ENCODE data around the gene VPS72.

Gene VPS72

DNA sequence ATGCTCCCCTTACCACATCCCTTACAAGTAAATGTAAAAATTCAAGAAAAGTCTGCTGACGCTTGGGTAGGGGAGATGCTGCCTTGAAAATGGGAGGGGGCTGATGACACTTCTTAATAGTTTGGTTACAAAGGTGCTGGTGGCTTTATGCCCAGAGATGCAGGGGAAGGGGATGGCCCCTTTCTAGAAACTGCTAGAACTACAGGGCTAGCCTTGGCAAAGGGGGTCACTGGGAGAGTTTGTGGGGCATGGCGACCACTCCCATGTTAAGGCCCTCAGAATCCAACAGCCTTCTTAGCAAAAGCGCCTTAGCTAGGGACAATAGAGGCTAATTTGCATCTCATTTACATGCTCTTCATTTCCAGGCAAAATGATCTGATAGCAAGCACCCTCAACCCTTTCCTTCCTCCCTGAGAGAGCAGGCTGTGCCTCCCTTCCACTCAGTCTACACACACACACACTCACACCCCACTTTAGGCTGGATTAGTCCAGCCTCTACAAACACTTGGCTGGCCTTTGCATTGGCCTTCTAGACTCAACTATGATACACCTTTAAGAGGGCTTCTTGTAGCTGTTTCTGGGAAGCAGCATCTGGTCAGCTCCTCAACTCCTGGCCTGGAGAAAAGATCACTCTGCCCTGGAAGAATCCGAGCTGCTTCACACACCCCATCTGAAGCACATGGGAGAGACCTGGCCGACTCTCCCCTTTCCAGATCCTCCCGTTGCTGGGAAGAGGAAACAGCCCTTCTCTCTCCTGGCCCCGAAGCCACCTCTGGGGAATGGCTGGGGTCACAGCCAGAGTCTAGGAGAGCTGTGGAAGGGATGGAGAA lies 45.3 kb downstream of the VPS72 start:
- Histone ChIP-seq H3K4me1 (ENCODE audit: control insufficient read depth, insufficient read depth, low read length) (peaks cover 53% of the 10 kb centered on the region), H3K27ac (ENCODE audit: low read length) (peak overlapping the region; percentile 46), H3K4me3 (ENCODE audit: low read length in 2 of 2) (peak overlapping the region; percentile 71 to 88), H3K9me3 (ENCODE audit: control insufficient read depth in 2 of 2, low read length in 2 of 2) (no peaks in the 10 kb centered on the region), H3K36me3 (ENCODE audit: control insufficient read depth in 2 of 2, insufficient read depth in 2 of 2, low read length in 2 of 2) (peaks cover 0 to 3% of the 10 kb centered on the region in 2 donors), H3K9ac (ENCODE audit: low read length in 2 of 2) (peak overlapping the region; percentile 66 to 85), H3K27me3 (ENCODE audit: control insufficient read depth in 1 of 2, insufficient read depth in 2 of 2, low read length in 2 of 2) (no peaks in the 10 kb centered on the region)

DNA sequence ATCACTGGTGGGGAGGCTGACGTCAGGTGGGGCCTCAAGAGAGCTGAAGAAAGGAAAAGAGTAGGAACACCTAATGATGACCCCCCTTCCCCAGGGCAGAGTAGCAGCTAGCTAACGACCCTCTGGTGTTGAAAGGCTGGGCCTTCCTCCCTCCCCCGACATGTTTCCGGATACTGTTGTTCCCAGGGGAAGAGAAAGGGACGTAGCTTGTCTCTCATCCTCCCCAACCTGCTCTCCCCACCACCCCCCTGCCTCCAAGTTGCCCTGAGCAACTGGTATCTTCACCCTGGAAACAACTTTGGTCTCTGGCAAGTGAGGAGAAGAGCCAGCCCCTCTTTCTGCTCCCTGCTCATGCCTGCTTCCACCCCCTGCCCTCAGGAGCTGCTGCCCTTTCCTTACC lies 46.0 kb downstream of the VPS72 start:
- peaks cover 53% of the 10 kb centered on the region for H3K4me1 ChIP-seq (ENCODE audit: control insufficient read depth, insufficient read depth, low read length)
- H3K27me3 ChIP-seq (ENCODE audit: control insufficient read depth in 1 of 2, insufficient read depth in 2 of 2, low read length in 2 of 2) = no peaks in the 10 kb centered on the region
- no peak overlapping the region for H3K9ac ChIP-seq (ENCODE audit: low read length in 2 of 2)
- peak overlapping the region in 1 of 2 donors; percentile 88 for H3K4me3 ChIP-seq (ENCODE audit: low read length in 2 of 2)
- H3K9me3 ChIP-seq (ENCODE audit: control insufficient read depth in 2 of 2, low read length in 2 of 2) = no peaks in the 10 kb centered on the region
- peaks cover 0 to 8% of the 10 kb centered on the region in 2 donors for H3K36me3 ChIP-seq (ENCODE audit: control insufficient read depth in 2 of 2, insufficient read depth in 2 of 2, low read length in 2 of 2)
- H3K27ac ChIP-seq (ENCODE audit: low read length) = peak overlapping the region; percentile 46

DNA sequence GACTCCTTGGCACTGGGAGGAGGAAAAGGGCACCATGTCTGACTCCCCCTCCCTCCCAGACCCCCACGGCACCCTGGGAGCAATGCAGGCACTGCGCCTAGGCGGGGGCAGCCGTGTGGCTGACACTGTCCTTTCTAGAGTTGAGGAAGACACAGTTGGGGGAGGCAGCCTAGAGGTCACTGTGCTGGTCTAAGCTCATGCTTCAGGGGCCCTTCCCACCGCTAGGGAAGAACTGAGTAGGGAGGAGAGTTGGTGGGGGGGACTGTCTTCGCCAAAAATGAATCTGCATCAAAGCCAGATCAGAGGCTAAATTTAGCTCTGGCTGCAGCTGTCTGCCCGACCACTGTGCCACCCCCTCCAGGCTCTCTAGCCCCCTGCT lies 47.0 kb downstream of the VPS72 start:
- Histone ChIP-seq H3K9ac (ENCODE audit: low read length in 2 of 2) (peak overlapping the region in 1 of 2 donors; percentile 36), H3K36me3 (ENCODE audit: control insufficient read depth in 2 of 2, insufficient read depth in 2 of 2, low read length in 2 of 2) (peaks cover 2 to 8% of the 10 kb centered on the region in 2 donors), H3K4me3 (ENCODE audit: low read length in 2 of 2) (peak overlapping the region in 1 of 2 donors; percentile 88), H3K4me1 (ENCODE audit: control insufficient read depth, insufficient read depth, low read length) (peaks cover 53% of the 10 kb centered on the region), H3K27me3 (ENCODE audit: control insufficient read depth in 1 of 2, insufficient read depth in 2 of 2, low read length in 2 of 2) (no peaks in the 10 kb centered on the region), H3K27ac (ENCODE audit: low read length) (peak overlapping the region; percentile 46), H3K9me3 (ENCODE audit: control insufficient read depth in 2 of 2, low read length in 2 of 2) (no peaks in the 10 kb centered on the region)

DNA sequence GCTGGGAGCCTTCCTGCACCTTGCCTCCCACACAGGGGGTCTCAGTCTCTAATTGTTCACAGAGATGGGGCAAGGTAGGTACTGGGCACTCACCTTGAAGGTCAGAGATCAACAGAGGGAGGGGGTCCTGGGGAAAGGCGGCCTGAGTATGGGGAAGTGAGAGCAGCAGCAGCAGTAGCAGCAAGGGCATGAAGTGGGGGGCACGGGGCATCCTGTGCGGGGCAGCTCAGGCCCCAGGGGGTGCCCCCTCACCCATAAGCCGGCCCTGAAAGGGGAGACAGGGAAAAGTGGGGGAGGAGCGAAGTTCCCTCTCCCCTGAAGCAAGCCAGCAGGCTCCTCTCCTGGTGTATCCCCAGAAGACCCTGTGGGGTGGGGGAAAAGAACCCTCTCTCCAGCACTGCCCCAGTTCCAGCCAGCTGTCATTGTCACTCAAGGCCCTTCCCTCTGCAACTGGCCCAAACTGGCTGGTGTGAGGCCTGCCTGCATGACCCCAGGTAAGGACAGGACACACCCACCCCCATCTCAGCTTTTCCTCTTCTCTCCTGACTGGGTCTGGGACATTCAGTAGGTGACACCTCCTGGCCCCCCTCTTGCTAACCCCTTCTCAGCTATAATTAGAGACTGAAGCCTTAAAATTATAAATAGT lies 47.5 kb downstream of the VPS72 start:
- H3K36me3 ChIP-seq (ENCODE audit: control insufficient read depth in 2 of 2, insufficient read depth in 2 of 2, low read length in 2 of 2) = peaks cover 4 to 10% of the 10 kb centered on the region in 2 donors
- no peaks in the 10 kb centered on the region for H3K27me3 ChIP-seq (ENCODE audit: control insufficient read depth in 1 of 2, insufficient read depth in 2 of 2, low read length in 2 of 2)
- H3K4me3 ChIP-seq (ENCODE audit: low read length in 2 of 2) = no peak overlapping the region
- H3K9me3 ChIP-seq (ENCODE audit: control insufficient read depth in 2 of 2, low read length in 2 of 2) = no peaks in the 10 kb centered on the region
- H3K4me1 ChIP-seq (ENCODE audit: control insufficient read depth, insufficient read depth, low read length) = peaks cover 48% of the 10 kb centered on the region
- H3K9ac ChIP-seq (ENCODE audit: low read length in 2 of 2) = no peak overlapping the region
- H3K27ac ChIP-seq (ENCODE audit: low read length) = peak overlapping the region; percentile 46

DNA sequence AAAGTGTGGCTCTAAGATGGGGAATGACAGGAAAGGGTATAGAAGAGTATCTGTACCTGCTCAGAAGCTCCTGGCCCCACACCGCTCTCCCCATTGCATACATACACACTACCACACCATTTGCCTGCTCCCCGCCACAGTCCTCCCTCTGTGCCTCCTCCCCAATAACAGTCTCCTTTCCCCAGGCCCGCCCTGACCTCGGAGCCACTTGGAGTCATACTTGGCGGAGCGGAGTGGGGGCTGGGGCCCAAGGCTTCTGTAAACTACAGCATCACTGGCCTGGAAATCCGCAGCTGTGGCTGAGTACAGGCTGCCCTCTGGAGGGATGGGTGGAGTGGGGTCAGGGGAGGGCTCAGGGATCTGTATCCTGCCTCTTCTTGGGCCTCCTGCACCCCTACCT lies 52.2 kb downstream of the VPS72 start:
- Histone ChIP-seq H3K36me3 (ENCODE audit: control insufficient read depth in 2 of 2, insufficient read depth in 2 of 2, low read length in 2 of 2) (peaks cover 20 to 28% of the 10 kb centered on the region in 2 donors), H3K9me3 (ENCODE audit: control insufficient read depth in 2 of 2, low read length in 2 of 2) (no peaks in the 10 kb centered on the region), H3K4me3 (ENCODE audit: low read length in 2 of 2) (no peak overlapping the region), H3K27me3 (ENCODE audit: control insufficient read depth in 1 of 2, insufficient read depth in 2 of 2, low read length in 2 of 2) (no peaks in the 10 kb centered on the region), H3K9ac (ENCODE audit: low read length in 2 of 2) (no peak overlapping the region), H3K27ac (ENCODE audit: low read length) (no peak overlapping the region), H3K4me1 (ENCODE audit: control insufficient read depth, insufficient read depth, low read length) (peaks cover 8% of the 10 kb centered on the region)

DNA sequence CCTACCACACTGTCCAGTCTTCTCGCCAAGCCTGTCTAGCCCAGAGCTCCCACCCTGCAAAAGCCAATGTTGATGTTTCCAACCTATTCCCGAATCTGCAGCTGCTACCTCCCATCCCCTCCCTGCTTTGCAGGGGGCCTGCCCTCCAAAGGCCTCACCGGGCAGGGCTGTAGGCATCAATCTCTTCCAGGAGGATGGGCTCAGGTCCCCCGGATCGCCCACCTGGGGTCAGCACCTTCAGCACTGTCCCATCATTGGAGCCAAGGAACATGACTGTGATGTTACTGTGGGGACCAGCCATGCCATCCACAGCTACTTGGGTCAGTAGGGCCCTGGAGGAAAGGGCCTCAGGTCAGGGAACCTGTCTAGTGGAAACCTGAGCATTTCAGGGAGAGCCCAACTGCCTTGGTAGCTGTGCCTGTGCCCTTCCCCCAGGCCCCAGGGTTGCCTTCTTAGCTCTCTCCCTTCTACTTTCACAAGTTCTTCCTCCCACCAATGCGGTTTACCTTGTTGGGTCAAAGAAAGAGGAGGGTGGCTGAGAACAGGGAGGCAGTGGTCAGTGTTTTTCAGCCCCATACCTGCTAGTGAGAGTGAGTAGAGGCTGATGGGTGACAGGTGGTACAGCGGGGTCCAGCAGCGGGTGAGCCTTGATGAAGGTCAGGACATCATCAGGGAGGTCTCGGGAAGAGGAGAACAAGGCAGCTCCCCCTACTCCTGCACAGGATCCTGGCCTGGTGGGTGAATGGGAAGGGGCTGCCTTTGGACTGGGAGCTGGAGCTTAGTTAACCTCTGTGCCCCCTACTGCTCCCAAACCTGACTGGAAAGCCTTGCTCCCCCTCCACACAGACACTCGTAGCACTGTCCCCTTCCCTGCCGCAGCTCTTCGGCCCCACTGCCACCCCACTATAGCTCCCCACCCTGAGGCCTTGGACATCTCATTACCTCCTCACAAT lies 54.3 kb downstream of the VPS72 start:
- H3K9ac ChIP-seq (ENCODE audit: low read length in 2 of 2) = no peak overlapping the region
- H3K27me3 ChIP-seq (ENCODE audit: control insufficient read depth in 1 of 2, insufficient read depth in 2 of 2, low read length in 2 of 2) = no peaks in the 10 kb centered on the region
- peaks cover 20 to 28% of the 10 kb centered on the region in 2 donors for H3K36me3 ChIP-seq (ENCODE audit: control insufficient read depth in 2 of 2, insufficient read depth in 2 of 2, low read length in 2 of 2)
- no peaks in the 10 kb centered on the region for H3K9me3 ChIP-seq (ENCODE audit: control insufficient read depth in 2 of 2, low read length in 2 of 2)
- no peak overlapping the region for H3K27ac ChIP-seq (ENCODE audit: low read length)
- peaks cover 12% of the 10 kb centered on the region for H3K4me1 ChIP-seq (ENCODE audit: control insufficient read depth, insufficient read depth, low read length)
- no peak overlapping the region for H3K4me3 ChIP-seq (ENCODE audit: low read length in 2 of 2)

DNA sequence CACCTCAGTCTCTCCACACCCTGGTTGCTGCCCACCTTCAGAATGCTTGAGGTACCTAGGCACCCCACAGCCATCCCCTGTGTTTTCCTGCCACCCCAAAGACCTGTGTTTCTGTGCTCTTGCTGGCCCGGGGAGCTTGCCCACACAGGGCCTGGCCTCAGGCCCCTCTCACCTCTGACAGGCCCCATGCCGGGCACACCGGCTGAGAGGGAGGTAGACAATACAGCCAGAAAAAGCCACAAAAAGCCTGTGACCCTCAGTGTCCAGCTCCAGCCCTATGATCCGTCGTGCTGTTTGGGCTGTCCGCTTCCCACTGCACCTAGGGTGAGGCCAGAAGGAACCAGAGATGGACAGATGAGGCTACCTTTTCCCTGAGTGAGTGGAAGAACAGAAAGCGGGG lies 55.0 kb downstream of the VPS72 start:
- Histone ChIP-seq H3K36me3 (ENCODE audit: control insufficient read depth in 2 of 2, insufficient read depth in 2 of 2, low read length in 2 of 2) (peaks cover 20 to 28% of the 10 kb centered on the region in 2 donors), H3K27ac (ENCODE audit: low read length) (no peak overlapping the region), H3K27me3 (ENCODE audit: control insufficient read depth in 1 of 2, insufficient read depth in 2 of 2, low read length in 2 of 2) (no peaks in the 10 kb centered on the region), H3K9me3 (ENCODE audit: control insufficient read depth in 2 of 2, low read length in 2 of 2) (no peaks in the 10 kb centered on the region), H3K4me1 (ENCODE audit: control insufficient read depth, insufficient read depth, low read length) (peaks cover 15% of the 10 kb centered on the region), H3K9ac (ENCODE audit: low read length in 2 of 2) (no peak overlapping the region), H3K4me3 (ENCODE audit: low read length in 2 of 2) (no peak overlapping the region)

DNA sequence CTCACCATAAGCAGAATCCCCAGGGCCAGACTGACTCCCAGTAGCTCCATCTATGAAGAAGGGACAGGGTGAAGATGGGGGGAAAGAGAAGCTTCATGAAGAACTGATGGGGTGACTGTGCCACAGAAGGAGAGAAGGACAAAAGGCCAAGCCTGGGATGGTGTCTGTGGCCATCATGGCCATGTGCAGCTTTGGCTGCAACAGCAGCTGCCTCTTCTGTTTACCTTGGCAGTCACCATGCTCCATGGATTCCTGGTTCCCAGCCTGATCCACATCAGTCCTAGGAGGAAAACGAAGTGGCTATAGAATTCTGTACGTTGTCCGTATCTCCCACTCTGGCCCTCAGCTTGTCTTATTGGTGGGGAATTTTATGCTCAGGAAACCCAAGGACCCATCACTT lies 55.6 kb downstream of the VPS72 start:
- no peak overlapping the region for H3K4me3 ChIP-seq (ENCODE audit: low read length in 2 of 2)
- H3K27ac ChIP-seq (ENCODE audit: low read length) = no peak overlapping the region
- peaks cover 15% of the 10 kb centered on the region for H3K4me1 ChIP-seq (ENCODE audit: control insufficient read depth, insufficient read depth, low read length)
- H3K9ac ChIP-seq (ENCODE audit: low read length in 2 of 2) = no peak overlapping the region
- peaks cover 20 to 22% of the 10 kb centered on the region in 2 donors for H3K36me3 ChIP-seq (ENCODE audit: control insufficient read depth in 2 of 2, insufficient read depth in 2 of 2, low read length in 2 of 2)
- no peaks in the 10 kb centered on the region for H3K9me3 ChIP-seq (ENCODE audit: control insufficient read depth in 2 of 2, low read length in 2 of 2)
- H3K27me3 ChIP-seq (ENCODE audit: control insufficient read depth in 1 of 2, insufficient read depth in 2 of 2, low read length in 2 of 2) = no peaks in the 10 kb centered on the region

DNA sequence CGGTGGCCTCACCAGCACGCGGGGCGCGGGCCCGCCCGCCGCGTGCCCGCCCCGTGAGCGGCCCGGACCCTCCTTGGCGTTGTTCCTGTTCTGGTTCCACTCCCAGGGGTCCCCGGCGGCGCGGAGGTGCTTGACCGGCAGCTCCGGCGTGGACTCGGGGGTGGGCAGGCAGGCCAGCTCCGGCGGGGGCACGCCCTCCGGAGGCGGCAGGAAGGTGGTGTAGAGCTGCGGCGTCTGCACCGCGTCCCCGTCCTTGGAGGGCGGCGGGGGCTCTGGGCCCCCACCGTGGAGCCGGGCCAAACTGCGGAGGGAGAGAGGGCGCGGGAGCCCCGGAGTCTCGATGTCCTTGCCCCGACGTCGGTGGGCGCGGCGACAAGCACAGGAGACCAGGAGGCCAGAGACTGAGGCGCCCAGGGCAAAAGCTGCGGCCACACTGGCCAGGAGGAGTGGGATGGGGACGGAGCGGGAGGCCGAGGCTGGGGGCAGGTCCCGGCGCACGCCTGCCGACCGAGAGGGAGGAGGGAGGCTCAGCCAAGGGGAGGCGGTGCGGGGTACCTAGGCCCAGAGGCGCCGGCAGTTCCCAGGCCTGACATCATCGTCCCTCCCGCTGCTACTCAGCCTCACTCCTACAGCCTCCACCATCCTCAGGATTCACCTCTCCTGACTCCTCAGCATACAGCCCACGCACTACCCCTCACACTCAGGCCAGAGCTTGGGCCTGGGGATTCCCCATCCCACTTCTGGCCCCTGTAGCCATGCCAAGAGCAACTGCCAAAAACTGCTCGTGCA lies 56.8 kb downstream of the VPS72 start:
- Histone ChIP-seq H3K36me3 (ENCODE audit: control insufficient read depth in 2 of 2, insufficient read depth in 2 of 2, low read length in 2 of 2) (peaks cover 20% of the 10 kb centered on the region in 2 donors), H3K27me3 (ENCODE audit: control insufficient read depth in 1 of 2, insufficient read depth in 2 of 2, low read length in 2 of 2) (no peaks in the 10 kb centered on the region), H3K9me3 (ENCODE audit: control insufficient read depth in 2 of 2, low read length in 2 of 2) (no peaks in the 10 kb centered on the region), H3K9ac (ENCODE audit: low read length in 2 of 2) (no peak overlapping the region), H3K27ac (ENCODE audit: low read length) (no peak overlapping the region), H3K4me1 (ENCODE audit: control insufficient read depth, insufficient read depth, low read length) (peaks cover 15% of the 10 kb centered on the region), H3K4me3 (ENCODE audit: low read length in 2 of 2) (no peak overlapping the region)

All from stomach smooth muscle (tissue), 2 donors.